GF-D8 (cell line): ENCODE data around the gene SMC3.
A peak's percentile ranks its signal among the peaks of the same experiment; 100 is the strongest.
"Not testable (repeated sequence)": the region's sequence is repeated elsewhere in the genome, so short reads cannot be mapped to it uniquely, and the experiment has no call there.

Source experiments
- DNase-seq: peaks from one replicate; lab custom pipeline; 2025; lab: John Stamatoyannopoulos, UW

The SMC3 gene

GRCh38 chr10:110567201-110568054 lies at the start of gene SMC3:
Gene SMC3 (plus strand): TSS chr10:110567695. CDS start chr10:110567817, 122 bp downstream.
- DNase-seq = peak; percentile 67

DNA sequence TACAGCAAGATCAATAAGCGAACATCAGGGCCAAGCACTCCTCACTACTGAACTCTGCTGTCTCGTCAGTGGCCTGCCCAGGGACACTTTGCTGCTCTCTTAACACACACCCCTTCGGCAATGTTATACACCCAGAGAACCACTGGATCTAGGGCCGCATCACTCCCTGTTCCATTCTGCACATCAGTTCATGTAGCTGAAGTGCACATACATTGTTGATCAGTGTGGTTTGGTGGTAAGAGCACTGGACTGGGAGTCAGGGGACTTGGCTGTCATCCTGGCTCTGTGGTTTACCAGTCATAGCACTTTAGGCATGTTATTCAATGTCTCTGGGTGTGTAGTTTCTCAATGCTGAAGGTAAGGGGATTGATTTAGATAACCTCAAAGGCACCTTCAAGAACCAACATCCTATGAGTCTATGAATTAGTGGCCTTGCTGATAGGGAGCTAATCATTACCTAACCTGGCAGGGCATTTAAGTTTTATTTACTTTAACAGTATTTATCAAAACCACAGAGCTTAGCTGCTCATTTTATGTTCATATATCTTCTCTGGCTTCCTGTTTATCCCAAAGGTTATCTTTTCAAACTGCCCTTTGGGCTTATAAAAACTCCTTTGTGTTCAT lies 45.0 kb upstream of the SMC3 start:
- DNase-seq = no peak

DNA sequence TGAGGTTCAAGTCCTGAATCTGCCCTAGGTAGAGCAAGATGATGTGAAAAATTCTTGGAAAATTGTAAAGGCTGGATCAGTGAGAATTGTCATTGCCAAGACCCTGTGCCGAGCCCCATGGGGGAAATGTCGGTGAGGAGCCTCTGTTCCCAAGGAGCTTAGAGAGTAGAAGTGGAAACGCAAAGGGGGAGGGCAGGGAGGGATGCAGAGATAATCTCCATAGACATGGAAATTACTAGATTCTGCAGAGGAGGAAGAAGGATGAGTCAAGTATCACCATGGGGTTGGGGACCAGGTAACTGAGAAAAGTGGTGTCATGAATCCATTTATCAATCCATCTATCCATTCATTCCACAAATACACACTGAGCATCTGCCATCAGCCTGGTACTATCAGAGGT lies 43.8 kb upstream of the SMC3 start:
- DNase-seq = no peak

- DNase-seq = no peak
Observed at GRCh38 chr10:110524179-110524858, 43.2 kb upstream of the SMC3 start.

- DNase-seq = no peak
Observed at GRCh38 chr10:110524859-110525232, 42.6 kb upstream of the SMC3 start.

DNA sequence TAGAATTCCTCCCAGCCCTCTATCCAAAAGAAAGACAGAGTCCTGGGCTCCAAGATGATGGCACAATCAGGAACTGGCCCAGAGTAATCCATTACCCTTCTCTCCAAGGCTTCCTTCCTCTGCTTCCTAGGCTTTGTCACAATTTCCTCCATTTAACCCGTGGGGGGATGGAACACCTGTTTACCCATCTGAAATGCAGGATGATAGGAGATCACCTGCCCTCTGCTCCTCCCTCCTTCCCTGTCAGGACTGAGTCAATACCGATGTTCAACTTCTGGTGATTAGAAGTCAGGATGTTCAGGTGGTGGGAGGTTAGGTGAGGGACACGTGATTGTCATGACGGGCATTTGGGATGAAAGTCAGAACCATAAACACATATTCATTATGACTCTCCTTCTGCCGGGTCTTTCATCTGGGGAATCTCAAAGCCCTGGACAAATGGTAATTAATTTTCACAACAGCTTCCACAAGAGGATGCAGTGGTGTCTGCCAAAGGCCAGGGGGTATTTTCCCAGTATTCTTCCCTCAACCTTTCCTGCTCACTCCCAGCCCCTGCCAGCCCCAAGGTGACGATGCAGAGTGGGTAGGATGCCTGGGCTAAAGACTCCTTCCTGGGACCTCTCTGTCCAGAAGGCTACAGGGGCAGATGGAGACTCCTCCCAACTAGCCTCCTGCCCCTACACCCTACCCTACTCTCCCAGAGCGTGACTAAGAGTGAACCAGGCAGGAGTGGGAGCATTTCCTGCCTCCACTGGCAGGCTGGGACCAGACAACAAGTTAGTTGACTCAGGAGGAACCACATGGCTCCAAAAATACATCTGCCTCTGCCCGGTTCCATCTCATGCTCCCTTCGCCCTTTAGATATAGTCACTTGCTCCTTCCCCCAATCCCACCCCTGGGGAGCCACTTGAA lies 41.9 kb upstream of the SMC3 start:
- no peak for DNase-seq

DNA sequence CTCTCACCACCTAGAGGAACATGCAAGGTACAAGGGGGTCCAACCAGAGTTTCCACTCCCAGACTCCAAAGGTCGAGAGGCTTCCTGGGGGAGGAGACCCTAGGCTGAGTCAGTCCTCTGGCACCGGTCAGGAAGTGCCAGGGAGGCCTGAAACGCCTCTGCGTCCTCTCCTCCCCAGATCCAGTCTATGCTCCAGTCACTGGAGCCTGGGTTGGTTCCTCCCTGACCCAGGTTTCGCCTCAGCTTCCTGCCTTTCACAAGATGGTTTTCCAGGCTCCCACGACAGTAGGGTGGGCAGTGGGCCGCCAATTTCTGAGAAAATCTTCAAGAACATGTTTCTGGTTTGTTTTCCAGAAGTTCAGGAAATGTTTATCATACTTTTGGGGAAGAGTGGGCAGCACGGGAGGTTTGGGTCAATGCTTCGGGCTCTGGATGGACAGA lies 39.7 kb upstream of the SMC3 start:
- no peak for DNase-seq

DNA sequence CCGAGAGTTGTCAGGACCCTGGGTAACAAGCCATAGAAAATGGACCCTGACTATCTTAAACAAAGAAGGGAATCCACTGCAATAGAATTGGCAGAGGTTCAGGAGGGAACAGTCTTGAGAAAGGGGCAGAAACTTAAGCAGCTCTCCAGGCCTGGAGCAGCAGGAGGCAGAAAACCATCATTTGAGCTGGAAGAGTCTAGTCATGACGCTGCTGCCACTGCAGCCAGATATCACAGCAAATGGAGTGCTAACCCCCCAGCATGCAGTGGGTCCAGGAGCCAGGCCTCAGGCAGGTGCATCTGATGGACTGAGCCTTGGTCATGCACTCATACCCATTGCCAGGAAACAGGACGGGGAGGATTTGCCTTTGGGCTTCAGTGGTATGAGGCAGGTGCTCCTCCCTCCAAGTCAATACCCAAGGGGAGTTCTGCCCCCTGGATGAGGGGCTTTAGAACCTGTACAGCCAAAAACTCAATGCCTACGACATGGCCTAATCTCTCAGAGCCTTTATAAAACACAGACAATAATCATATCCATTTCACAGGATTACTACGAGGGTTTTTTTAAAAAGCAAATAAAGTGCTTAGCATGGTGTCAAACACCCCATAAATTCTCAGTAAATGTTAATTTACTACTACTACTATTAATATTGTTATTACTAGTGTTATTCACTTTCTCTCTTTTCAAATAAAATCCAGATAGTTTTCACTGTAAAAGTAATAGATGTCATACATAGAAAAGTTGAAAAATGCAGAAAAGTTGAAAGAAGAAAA lies 39.1 kb upstream of the SMC3 start:
- no peak for DNase-seq

- not testable (repeated sequence) for DNase-seq
Observed at GRCh38 chr10:110528997-110529524, 38.4 kb upstream of the SMC3 start.

DNA sequence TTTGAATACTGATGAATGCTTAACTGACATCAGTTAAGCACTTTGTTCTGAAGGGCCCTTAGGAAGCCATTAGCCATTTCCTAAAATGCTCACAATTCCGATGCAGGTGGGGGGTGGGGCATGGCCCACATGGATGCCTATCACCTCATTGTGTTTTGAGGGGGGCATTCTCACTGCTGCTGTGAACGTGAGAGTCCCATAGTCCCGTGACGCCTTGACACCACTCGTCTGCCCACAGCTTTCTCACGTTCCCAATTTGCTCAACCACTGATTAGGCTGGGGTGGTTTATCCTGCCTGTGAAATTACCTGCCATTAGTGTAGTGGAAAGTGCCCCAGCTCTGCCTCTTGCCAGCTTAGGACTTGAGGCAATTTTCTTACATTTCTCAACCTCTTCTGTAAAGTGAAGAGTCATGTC lies 37.9 kb upstream of the SMC3 start:
- no peak for DNase-seq

- DNase-seq = no peak
Observed at GRCh38 chr10:110530131-110530831, 37.2 kb upstream of the SMC3 start.

GRCh38 chr10:110531687-110532086 lies 35.8 kb upstream of the SMC3 start:
- no peak for DNase-seq

DNA sequence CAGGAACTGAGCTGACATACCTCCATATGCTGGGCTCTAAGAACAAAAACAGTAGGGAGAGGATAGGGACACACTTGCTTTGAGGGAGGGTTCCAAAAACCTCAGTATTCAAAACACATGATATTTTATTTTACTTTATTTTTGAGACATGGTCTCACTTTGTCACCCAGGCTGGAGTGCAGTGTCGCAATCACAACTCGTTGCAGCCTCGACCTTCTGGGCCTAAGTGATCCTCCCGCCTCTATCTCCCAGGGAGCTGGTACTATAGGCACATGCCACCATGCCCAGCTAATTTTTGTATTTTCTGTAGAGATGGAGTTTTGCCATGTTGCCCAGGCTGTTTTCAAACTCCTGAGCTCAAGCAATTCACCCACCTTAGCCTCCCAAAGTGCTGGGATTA lies 34.9 kb upstream of the SMC3 start:
- not testable (repeated sequence) for DNase-seq

DNA sequence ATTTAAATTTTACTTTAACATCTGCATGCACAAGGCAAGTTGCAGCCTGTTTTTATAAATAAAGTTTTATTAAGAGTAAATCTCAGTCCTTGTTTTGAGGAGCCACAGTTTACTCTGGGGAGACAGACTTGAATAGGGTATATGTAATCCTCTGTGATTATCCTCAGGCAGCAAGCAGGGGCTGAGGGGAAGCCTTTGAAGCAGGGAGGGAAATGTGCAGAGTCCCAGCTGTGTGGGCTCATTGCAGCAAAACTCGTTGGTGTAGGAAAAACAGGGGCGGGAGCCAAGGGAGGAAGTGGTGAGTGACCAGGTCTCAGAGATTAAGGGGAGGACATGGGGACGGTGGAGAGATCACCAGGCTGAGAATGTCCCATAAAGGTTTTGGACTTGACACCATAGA lies 34.3 kb upstream of the SMC3 start:
- peak; percentile 71 for DNase-seq

DNA sequence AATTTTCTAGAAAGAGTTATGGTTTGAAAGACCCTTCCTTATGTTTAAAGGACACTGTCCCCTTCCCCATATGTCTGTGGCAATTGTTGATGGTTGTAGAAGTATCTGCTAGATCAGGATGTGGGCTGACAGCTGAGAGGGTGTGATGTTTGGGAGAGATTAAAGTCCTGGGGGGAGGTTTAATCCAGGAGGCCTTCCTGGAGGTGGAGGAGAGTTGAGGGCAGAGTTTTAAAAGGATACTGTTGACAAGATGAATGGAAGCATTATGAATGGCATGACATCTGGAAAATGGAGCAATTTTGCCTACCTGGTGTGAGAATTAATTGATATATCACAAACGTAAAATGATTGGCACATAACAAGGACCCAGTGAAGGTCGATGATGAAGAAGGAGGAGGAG lies 32.9 kb upstream of the SMC3 start:
- no peak for DNase-seq

DNA sequence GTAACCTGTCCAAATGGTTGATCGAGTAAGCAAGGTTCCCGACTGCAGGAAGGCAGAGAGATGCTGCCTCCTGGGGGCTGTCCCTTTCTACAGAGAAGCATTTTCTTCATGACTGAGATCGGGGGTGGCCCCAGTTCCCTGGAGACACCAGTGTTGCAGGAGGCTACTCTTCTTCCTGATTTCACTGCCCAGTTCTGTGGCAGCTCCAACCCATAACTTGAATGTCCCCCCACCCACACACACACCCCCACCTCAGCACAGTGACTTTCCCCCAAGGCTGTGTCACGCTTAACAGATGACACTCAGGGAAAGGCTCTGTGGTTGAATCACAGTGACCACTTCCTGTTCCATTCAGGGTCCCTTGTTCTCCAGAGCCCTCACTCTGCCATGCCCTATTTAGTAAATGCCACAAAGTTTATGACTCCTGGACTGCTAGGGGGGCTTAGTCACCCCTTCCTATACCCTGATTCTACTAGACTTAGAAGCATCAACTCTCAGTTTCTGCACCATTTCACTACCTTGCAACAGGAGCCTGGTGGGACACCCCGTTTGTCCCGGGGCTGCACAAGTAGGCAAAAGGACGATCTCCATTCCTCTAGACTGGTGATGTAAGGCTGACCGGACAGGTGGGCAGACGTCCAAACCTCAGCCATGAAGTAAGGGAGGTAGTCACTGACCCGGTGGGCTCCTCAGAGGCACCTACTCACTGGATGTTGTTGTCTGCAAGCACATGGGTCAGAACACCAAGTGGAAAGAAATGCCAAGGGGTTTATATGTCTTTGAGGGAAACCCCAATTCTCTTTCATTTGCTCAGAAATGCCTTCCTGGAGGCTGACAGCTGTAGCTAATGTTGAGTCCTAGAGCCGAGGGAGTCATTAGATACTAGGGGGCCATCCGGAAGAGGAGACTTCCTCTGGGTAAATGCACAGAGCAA lies 31.3 kb upstream of the SMC3 start:
- no peak for DNase-seq

- no peak for DNase-seq
Observed at GRCh38 chr10:110539091-110539490, 28.4 kb upstream of the SMC3 start.

DNA sequence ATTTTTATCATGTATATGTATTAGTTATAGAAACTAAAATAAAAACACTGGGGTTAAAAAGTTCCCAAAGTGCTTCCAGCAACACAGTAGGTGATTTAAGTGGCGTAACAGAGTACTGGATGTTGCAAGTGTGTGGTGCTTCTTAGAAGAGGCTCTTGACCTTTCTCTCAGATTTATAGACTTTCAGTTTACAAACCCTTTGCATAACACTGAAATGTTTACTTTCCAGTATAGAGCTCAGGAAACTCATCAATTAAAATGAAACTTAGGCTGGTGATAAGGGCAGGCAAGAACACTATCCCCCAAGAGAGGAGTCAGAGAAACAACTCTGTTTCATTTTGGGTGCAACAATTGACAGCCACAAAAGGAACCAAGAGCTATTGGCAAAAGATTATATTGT lies 27.5 kb upstream of the SMC3 start:
- DNase-seq = no peak

- DNase-seq = no peak
Observed at GRCh38 chr10:110544958-110545537, 22.4 kb upstream of the SMC3 start.
